ENCODE results near the gene APOL3.
"Not testable (repeated sequence)": the region's sequence is repeated elsewhere in the genome, so short reads cannot be mapped to it uniquely, and the experiment has no call there.

APOL3 gene

GRCh38 chr22:36160499-36160942, at the start of gene APOL3:
TSS of gene APOL3 (minus strand) at chr22:36160755. CDS start at chr22:36149055, 11,700 bp downstream.
- DNase-seq: no peak

- DNase-seq: no peak
Observed at GRCh38 chr22:36210224-36210623, 49.7 kb upstream of the APOL3 start.

- DNase-seq: not testable (repeated sequence)
Observed at GRCh38 chr22:36209488-36209908, 48.9 kb upstream of the APOL3 start.

GRCh38 chr22:36208914-36209313, 48.4 kb upstream of the APOL3 start:
- no peak for DNase-seq

- no peak for DNase-seq
Observed at GRCh38 chr22:36208162-36208765, 47.7 kb upstream of the APOL3 start.

GRCh38 chr22:36206255-36206654, 45.7 kb upstream of the APOL3 start:
- no peak for DNase-seq

GRCh38 chr22:36205573-36205972, 45.0 kb upstream of the APOL3 start:
- not testable (repeated sequence) for DNase-seq

- DNase-seq: no peak
Observed at GRCh38 chr22:36204632-36205015, 44.1 kb upstream of the APOL3 start.

GRCh38 chr22:36204001-36204631, 43.6 kb upstream of the APOL3 start:
- no peak for DNase-seq

GRCh38 chr22:36203441-36203840, 42.9 kb upstream of the APOL3 start:
- not testable (repeated sequence) for DNase-seq

GRCh38 chr22:36202906-36203305, 42.4 kb upstream of the APOL3 start:
- not testable (repeated sequence) for DNase-seq

GRCh38 chr22:36201630-36202319, 41.2 kb upstream of the APOL3 start, which contains the start of gene APOL4:
TSS of gene APOL4 (minus strand) at chr22:36201809. CDS start at chr22:36201734, 75 bp downstream.
- DNase-seq: peak in 15 of 51 donors; percentile 11 to 62 (median 23)

GRCh38 chr22:36201025-36201424, 40.5 kb upstream of the APOL3 start:
- not testable (repeated sequence) for DNase-seq

- DNase-seq: no peak
Observed at GRCh38 chr22:36199001-36199551, 38.5 kb upstream of the APOL3 start.

- DNase-seq: no peak
Observed at GRCh38 chr22:36198536-36198935, 38.0 kb upstream of the APOL3 start.

- no peak for DNase-seq
Observed at GRCh38 chr22:36197514-36198146, 37.1 kb upstream of the APOL3 start.

- DNase-seq: peak in 14 of 51 donors; percentile 5 to 48 (median 27)
Observed at GRCh38 chr22:36197065-36197440, 36.5 kb upstream of the APOL3 start.

GRCh38 chr22:36196254-36197064, 35.9 kb upstream of the APOL3 start:
- DNase-seq: no peak

- peak in 33 of 51 donors; percentile 10 to 63 (median 37) for DNase-seq
Observed at GRCh38 chr22:36194971-36195370, 34.4 kb upstream of the APOL3 start.

GRCh38 chr22:36194385-36194784, 33.8 kb upstream of the APOL3 start:
- DNase-seq: no peak

- DNase-seq: no peak
Observed at GRCh38 chr22:36193577-36193976, 33.0 kb upstream of the APOL3 start.

All from hypothalamus (tissue), 51 donors.